WTC11 (cell line): ENCODE data around the gene GPALPP1. TPM values are rescaled to one million over a fixed set of nuclear protein-coding genes. Genes with fewer than 3 reads are reported as not detected.
A peak's percentile ranks its signal among the peaks of the same experiment; 100 is the strongest.

Experiments
- ATAC-seq: fragments of 200-7000 bp; cut with Tn5 transposase; 2 replicates; pipeline ENCODE4 v1.10.0; 2021; ENCODE audit warnings: mild to moderate bottlenecking, moderate library complexity
- CTCF ChIA-PET: fragments of 300-600 bp; sonication (Branson Sonifier 250); formaldehyde crosslinking; loops from one replicate; lab custom pipeline; 2021; ENCODE audit warnings: antibody characterized with exemption; lab: Charles Lee
- POLR2A ChIA-PET: fragments of 350-600 bp; sonication (Branson Sonifier 250); formaldehyde crosslinking; loops from one replicate; lab custom pipeline; 2021; ENCODE audit warnings: antibody characterized with exemption; lab: Charles Lee
- DNase-seq: peaks from one replicate; pipeline ENCODE4 v3.0.0; 2021; ENCODE audit warnings: low spot score
- H3K27ac Mint-ChIP-seq: 2 replicates; pipeline ENCODE4 v1.8.0; 2021; ENCODE audit warnings: mixed read lengths
- H3K27me3 Mint-ChIP-seq: 2 replicates; pipeline ENCODE4 v1.8.0; 2021; ENCODE audit warnings: low read depth, mild to moderate bottlenecking, moderate library complexity, mixed read lengths
- H3K36me3 Mint-ChIP-seq: 2 replicates; pipeline ENCODE4 v1.8.0; 2021; ENCODE audit warnings: mixed read lengths
- H3K4me1 Mint-ChIP-seq: 2 replicates; pipeline ENCODE4 v1.8.0; 2022; ENCODE audit warnings: mixed read lengths
- H3K4me3 Mint-ChIP-seq: 2 replicates; pipeline ENCODE4 v1.8.0; 2021; ENCODE audit warnings: mild to moderate bottlenecking, moderate library complexity, mixed read lengths
- H3K9me3 Mint-ChIP-seq: 2 replicates; pipeline ENCODE4 v1.8.0; 2021; ENCODE audit warnings: mixed read lengths
- FOXP1 ChIP-seq: sonication (generic); formaldehyde crosslinking; IDR thresholded peaks from 2 replicates; pipeline ENCODE4 v1.8.0; 2022; ENCODE audit warnings: missing genetic modification reagents, mild to moderate bottlenecking, moderate library complexity, borderline replicate concordance
- HMGA2 ChIP-seq: fragments of 250-450 bp; sonication (Bioruptor Pico); IDR thresholded peaks from 2 replicates; pipeline ENCODE4 v1.4.0; 2021; ENCODE audit warnings: mild to moderate bottlenecking, moderate library complexity
- KAT7 ChIP-seq: sonication (generic); formaldehyde crosslinking; IDR thresholded peaks from 2 replicates; pipeline ENCODE4 v1.8.1; 2023; ENCODE audit warnings: missing genetic modification reagents, mild to moderate bottlenecking, borderline replicate concordance
- MXD4 ChIP-seq: fragments of 250-450 bp; sonication (Bioruptor Pico); IDR thresholded peaks from 2 replicates; pipeline ENCODE4 v1.8.0; 2021; ENCODE audit warnings: mild to moderate bottlenecking, moderate library complexity, borderline replicate concordance
- NFE2L1 ChIP-seq: sonication (generic); formaldehyde crosslinking; IDR thresholded peaks from 2 replicates; pipeline ENCODE4 v1.8.1; 2023; ENCODE audit warnings: missing genetic modification reagents
- NR1H2 ChIP-seq: sonication (generic); formaldehyde crosslinking; IDR thresholded peaks from 2 replicates; pipeline ENCODE4 v1.9.0; 2021; ENCODE audit warnings: mild to moderate bottlenecking, moderate library complexity, missing genetic modification reagents
- NR2C2 ChIP-seq: sonication (generic); formaldehyde crosslinking; IDR thresholded peaks from 2 replicates; pipeline ENCODE4 v1.8.0; 2022; ENCODE audit warnings: mild to moderate bottlenecking, missing genetic modification reagents
- NR3C1 ChIP-seq: sonication (generic); formaldehyde crosslinking; conservative IDR thresholded peaks from 2 replicates; pipeline ENCODE4 v1.8.1; 2023; ENCODE audit warnings: low read depth, mild to moderate bottlenecking, missing genetic modification reagents
- SMAD3 ChIP-seq: sonication (generic); formaldehyde crosslinking; IDR thresholded peaks from 2 replicates; pipeline ENCODE4 v1.8.0; 2022; ENCODE audit warnings: missing genetic modification reagents, mild to moderate bottlenecking, borderline replicate concordance
- SP1 ChIP-seq: sonication (generic); formaldehyde crosslinking; conservative IDR thresholded peaks from 2 replicates; pipeline ENCODE4 v1.8.1; 2022; ENCODE audit warnings: missing genetic modification reagents
- TP53 ChIP-seq: sonication (generic); formaldehyde crosslinking; IDR thresholded peaks from 2 replicates; pipeline ENCODE4 v1.8.1; 2023; ENCODE audit warnings: mild to moderate bottlenecking, missing genetic modification reagents
- ZNF121 ChIP-seq: sonication (generic); formaldehyde crosslinking; IDR thresholded peaks from 2 replicates; pipeline ENCODE4 v1.8.0; 2023; ENCODE audit warnings: missing genetic modification reagents
- ZNF138 ChIP-seq: sonication (generic); formaldehyde crosslinking; conservative IDR thresholded peaks from 2 replicates; pipeline ENCODE4 v1.8.1; 2022; ENCODE audit warnings: mild to moderate bottlenecking, moderate library complexity, missing genetic modification reagents
- ZNF232 ChIP-seq: sonication (generic); formaldehyde crosslinking; IDR thresholded peaks from 2 replicates; pipeline ENCODE4 v1.8.0; 2022; ENCODE audit warnings: mild to moderate bottlenecking, missing genetic modification reagents
- total RNA-seq: library from RNA; stranded (reverse); gene quantifications from 3 replicates; pipeline ENCODE4 v1.2.3, GENCODE V29; 2021
- TF ChIP-seq, protein P1 (sequence below): sonication (generic); formaldehyde crosslinking; IDR thresholded peaks from 2 replicates; pipeline ENCODE4 v1.8.1; 2023; ENCODE audit warnings: mild to moderate bottlenecking, missing genetic modification reagents, moderate library complexity
- TF ChIP-seq, protein P2 (sequence below): sonication (generic); formaldehyde crosslinking; IDR thresholded peaks from 2 replicates; pipeline ENCODE4 v1.8.0; 2022; ENCODE audit warnings: mild to moderate bottlenecking, missing genetic modification reagents
- TF ChIP-seq, protein P3 (sequence below): fragments of 250-450 bp; sonication (Bioruptor Pico); IDR thresholded peaks from 2 replicates; pipeline ENCODE4 v2.1.2; 2022; ENCODE audit warnings: mild to moderate bottlenecking, moderate library complexity
- TF ChIP-seq, protein P4 (sequence below): sonication (generic); formaldehyde crosslinking; IDR thresholded peaks from 2 replicates; pipeline ENCODE4 v1.8.1; 2023; ENCODE audit warnings: mild to moderate bottlenecking, missing genetic modification reagents
- TF ChIP-seq, protein P5 (sequence below): sonication (generic); formaldehyde crosslinking; IDR thresholded peaks from 2 replicates; pipeline ENCODE4 v1.8.0; 2023; ENCODE audit warnings: mild to moderate bottlenecking, missing genetic modification reagents
- TF ChIP-seq, protein P6 (sequence below): sonication (generic); formaldehyde crosslinking; IDR thresholded peaks from 2 replicates; pipeline ENCODE4 v1.8.1; 2023; ENCODE audit warnings: mild to moderate bottlenecking, missing genetic modification reagents, moderate library complexity
- TF ChIP-seq, protein P7 (sequence below): sonication (generic); formaldehyde crosslinking; IDR thresholded peaks from 2 replicates; pipeline ENCODE4 v1.8.1; 2022; ENCODE audit warnings: missing genetic modification reagents, borderline replicate concordance
- TF ChIP-seq, protein P8 (sequence below): fragments of 200-600 bp; IDR thresholded peaks from 2 replicates; pipeline ENCODE4 v1.8.0; 2022; ENCODE audit warnings: antibody characterized with exemption

Gene GPALPP1
- total RNA-seq, 1 experiment from 2014 or later: 28.9 TPM

DNA sequence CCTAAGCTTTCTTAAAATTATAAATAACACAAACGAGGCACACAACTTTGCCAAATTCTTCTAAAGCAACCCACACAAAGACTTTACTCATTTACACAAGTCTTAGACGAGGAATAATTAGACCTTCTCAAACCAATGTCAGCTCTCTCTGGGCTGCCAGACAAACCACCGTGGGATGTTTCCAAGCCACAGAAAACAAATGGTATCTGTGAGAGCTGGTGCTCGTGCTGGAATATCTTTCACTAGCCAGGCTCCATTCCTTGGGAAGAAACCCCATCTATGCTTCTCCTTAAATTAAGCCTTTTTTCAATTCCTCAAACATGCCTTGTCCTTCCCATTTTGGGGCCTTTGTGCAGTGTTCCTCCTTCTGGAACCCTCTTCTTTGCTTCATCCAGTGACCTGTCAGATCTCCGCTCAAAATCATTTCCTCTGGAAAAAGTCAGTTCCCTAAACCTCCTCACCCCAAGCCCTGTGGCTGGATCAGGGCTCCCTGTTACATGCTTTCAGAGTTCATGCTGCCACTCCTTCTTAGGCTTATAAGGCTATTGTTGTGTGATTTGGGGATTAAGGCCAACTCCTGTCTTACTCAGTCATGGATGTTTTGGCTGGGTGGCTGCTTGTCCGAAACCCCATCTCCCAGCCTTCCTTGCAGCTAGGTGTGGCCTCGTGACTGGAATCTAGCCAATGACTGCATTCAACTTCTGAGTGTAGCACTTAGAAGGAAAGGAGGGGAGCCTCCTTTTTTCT, 66.7 kb downstream of the GPALPP1 start:
- ChIA-PET POLR2A (no interaction called here), CTCF (interaction anchor here (0.8 kb wide), 1 partner anchor 9 kb away, joined by 3 read pairs; no protein-coding TSS in a partner anchor)
- H3K36me3 Mint-ChIP-seq: no peaks in the 10 kb centered on the region
- ATAC-seq (peak; percentile 79), DNase-seq (no peak)
- H3K27ac Mint-ChIP-seq: no peak overlapping the region; the same call in 1 of the 2 replicates
- H3K27me3 Mint-ChIP-seq: no peaks in the 10 kb centered on the region; the same call in 1 of the 2 replicates
- no peaks in the 10 kb centered on the region for H3K4me1 Mint-ChIP-seq
- no peaks in the 10 kb centered on the region for H3K9me3 Mint-ChIP-seq
- H3K4me3 Mint-ChIP-seq: no peak overlapping the region
- TF ChIP-seq SP1 (CRISPR knock-in tag) (no peak), ZNF232 (CRISPR knock-in tag) (no peak), NR1H2 (no peak), ZNF138 (CRISPR knock-in tag) (no peak)
- TF ChIP-seq, protein P1, sequence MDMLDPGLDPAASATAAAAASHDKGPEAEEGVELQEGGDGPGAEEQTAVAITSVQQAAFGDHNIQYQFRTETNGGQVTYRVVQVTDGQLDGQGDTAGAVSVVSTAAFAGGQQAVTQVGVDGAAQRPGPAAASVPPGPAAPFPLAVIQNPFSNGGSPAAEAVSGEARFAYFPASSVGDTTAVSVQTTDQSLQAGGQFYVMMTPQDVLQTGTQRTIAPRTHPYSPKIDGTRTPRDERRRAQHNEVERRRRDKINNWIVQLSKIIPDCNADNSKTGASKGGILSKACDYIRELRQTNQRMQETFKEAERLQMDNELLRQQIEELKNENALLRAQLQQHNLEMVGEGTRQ: peak; percentile 69
- TF ChIP-seq, protein P2, sequence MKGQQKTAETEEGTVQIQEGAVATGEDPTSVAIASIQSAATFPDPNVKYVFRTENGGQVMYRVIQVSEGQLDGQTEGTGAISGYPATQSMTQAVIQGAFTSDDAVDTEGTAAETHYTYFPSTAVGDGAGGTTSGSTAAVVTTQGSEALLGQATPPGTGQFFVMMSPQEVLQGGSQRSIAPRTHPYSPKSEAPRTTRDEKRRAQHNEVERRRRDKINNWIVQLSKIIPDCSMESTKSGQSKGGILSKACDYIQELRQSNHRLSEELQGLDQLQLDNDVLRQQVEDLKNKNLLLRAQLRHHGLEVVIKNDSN (CRISPR knock-in tag): peak; percentile 66; the same call in 1 of the 2 replicates
- TF ChIP-seq, all 79 proteins: peak for 2

DNA sequence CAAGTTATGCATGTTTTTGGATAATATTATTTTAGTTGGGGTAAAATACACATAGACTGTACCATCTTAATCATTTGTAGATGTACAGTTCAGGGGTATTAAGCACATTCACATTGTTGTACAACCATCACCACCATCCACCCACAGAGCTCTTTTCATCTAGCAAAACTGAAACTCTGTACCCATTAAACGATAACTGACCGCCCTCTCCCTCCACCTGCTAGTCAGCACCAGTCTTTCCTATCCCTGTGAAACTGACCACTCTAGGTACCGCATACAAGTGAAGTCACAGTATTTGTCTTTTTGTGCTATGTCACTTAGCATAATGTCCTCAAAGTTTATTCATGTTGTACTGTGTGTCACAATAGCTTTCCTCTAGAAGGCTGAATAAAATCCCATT, 70.7 kb downstream of the GPALPP1 start:
- Mint-ChIP-seq H3K27ac (no peak overlapping the region), H3K36me3 (no peaks in the 10 kb centered on the region), H3K9me3 (no peaks in the 10 kb centered on the region), H3K27me3 (no peaks in the 10 kb centered on the region; the same call in 1 of the 2 replicates), H3K4me3 (no peak overlapping the region), H3K4me1 (no peaks in the 10 kb centered on the region)
- ATAC-seq (no peak), DNase-seq (no peak)
- TF ChIP-seq KAT7 (CRISPR knock-in tag) (no peak), TP53 (CRISPR knock-in tag) (no peak), SMAD3 (no peak), FOXP1 (CRISPR knock-in tag) (no peak), MXD4 (no peak), NR2C2 (no peak), NFE2L1 (CRISPR knock-in tag) (no peak), HMGA2 (no peak), ZNF121 (no peak), NR3C1 (CRISPR knock-in tag) (no peak)
- TF ChIP-seq, protein P3, sequence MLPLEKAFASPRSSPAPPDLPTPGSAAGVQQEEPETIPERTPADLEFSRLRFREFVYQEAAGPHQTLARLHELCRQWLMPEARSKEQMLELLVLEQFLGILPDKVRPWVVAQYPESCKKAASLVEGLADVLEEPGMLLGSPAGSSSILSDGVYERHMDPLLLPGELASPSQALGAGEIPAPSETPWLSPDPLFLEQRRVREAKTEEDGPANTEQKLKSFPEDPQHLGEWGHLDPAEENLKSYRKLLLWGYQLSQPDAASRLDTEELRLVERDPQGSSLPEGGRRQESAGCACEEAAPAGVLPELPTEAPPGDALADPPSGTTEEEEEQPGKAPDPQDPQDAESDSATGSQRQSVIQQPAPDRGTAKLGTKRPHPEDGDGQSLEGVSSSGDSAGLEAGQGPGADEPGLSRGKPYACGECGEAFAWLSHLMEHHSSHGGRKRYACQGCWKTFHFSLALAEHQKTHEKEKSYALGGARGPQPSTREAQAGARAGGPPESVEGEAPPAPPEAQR (CRISPR knock-in tag): no peak
- TF ChIP-seq, protein P4, sequence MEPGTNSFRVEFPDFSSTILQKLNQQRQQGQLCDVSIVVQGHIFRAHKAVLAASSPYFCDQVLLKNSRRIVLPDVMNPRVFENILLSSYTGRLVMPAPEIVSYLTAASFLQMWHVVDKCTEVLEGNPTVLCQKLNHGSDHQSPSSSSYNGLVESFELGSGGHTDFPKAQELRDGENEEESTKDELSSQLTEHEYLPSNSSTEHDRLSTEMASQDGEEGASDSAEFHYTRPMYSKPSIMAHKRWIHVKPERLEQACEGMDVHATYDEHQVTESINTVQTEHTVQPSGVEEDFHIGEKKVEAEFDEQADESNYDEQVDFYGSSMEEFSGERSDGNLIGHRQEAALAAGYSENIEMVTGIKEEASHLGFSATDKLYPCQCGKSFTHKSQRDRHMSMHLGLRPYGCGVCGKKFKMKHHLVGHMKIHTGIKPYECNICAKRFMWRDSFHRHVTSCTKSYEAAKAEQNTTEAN (CRISPR knock-in tag): no peak
- TF ChIP-seq, protein P5, sequence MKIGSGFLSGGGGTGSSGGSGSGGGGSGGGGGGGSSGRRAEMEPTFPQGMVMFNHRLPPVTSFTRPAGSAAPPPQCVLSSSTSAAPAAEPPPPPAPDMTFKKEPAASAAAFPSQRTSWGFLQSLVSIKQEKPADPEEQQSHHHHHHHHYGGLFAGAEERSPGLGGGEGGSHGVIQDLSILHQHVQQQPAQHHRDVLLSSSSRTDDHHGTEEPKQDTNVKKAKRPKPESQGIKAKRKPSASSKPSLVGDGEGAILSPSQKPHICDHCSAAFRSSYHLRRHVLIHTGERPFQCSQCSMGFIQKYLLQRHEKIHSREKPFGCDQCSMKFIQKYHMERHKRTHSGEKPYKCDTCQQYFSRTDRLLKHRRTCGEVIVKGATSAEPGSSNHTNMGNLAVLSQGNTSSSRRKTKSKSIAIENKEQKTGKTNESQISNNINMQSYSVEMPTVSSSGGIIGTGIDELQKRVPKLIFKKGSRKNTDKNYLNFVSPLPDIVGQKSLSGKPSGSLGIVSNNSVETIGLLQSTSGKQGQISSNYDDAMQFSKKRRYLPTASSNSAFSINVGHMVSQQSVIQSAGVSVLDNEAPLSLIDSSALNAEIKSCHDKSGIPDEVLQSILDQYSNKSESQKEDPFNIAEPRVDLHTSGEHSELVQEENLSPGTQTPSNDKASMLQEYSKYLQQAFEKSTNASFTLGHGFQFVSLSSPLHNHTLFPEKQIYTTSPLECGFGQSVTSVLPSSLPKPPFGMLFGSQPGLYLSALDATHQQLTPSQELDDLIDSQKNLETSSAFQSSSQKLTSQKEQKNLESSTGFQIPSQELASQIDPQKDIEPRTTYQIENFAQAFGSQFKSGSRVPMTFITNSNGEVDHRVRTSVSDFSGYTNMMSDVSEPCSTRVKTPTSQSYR (CRISPR knock-in tag): no peak
- TF ChIP-seq, protein P2 (CRISPR knock-in tag): no peak
- TF ChIP-seq, protein P6, sequence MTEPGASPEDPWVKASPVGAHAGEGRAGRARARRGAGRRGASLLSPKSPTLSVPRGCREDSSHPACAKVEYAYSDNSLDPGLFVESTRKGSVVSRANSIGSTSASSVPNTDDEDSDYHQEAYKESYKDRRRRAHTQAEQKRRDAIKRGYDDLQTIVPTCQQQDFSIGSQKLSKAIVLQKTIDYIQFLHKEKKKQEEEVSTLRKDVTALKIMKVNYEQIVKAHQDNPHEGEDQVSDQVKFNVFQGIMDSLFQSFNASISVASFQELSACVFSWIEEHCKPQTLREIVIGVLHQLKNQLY (CRISPR knock-in tag): no peak
- TF ChIP-seq, protein P7, sequence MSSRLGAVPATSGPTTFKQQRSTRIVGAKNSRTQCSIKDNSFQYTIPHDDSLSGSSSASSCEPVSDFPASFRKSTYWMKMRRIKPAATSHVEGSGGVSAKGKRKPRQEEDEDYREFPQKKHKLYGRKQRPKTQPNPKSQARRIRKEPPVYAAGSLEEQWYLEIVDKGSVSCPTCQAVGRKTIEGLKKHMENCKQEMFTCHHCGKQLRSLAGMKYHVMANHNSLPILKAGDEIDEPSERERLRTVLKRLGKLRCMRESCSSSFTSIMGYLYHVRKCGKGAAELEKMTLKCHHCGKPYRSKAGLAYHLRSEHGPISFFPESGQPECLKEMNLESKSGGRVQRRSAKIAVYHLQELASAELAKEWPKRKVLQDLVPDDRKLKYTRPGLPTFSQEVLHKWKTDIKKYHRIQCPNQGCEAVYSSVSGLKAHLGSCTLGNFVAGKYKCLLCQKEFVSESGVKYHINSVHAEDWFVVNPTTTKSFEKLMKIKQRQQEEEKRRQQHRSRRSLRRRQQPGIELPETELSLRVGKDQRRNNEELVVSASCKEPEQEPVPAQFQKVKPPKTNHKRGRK (CRISPR knock-in tag): no peak
- TF ChIP-seq, protein P8, sequence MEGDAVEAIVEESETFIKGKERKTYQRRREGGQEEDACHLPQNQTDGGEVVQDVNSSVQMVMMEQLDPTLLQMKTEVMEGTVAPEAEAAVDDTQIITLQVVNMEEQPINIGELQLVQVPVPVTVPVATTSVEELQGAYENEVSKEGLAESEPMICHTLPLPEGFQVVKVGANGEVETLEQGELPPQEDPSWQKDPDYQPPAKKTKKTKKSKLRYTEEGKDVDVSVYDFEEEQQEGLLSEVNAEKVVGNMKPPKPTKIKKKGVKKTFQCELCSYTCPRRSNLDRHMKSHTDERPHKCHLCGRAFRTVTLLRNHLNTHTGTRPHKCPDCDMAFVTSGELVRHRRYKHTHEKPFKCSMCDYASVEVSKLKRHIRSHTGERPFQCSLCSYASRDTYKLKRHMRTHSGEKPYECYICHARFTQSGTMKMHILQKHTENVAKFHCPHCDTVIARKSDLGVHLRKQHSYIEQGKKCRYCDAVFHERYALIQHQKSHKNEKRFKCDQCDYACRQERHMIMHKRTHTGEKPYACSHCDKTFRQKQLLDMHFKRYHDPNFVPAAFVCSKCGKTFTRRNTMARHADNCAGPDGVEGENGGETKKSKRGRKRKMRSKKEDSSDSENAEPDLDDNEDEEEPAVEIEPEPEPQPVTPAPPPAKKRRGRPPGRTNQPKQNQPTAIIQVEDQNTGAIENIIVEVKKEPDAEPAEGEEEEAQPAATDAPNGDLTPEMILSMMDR: no peak
- ChIA-PET POLR2A (no interaction called here), CTCF (no interaction called here)
